Measurements from ENCODE around the gene THEMIS.

The THEMIS gene

GRCh38 chr6:127706216-127706615 lies 194.6 kb downstream of the THEMIS start:
- no peaks in the 10 kb centered on the region for H3K9me2 ChIP-seq (replicated peaks; ENCODE audit: control insufficient read depth, low read length)
- no peak overlapping the region for H3K4me3 ChIP-seq (ENCODE audit: low read length)
- no peaks in the 10 kb centered on the region for H4K20me1 ChIP-seq (ENCODE audit: control insufficient read depth, insufficient read depth, low read depth, low read length)
- H3K9me3 ChIP-seq (ENCODE audit: control insufficient read depth, insufficient read depth, low read length): no peaks in the 10 kb centered on the region
- H3K4me1 ChIP-seq (ENCODE audit: control insufficient read depth, low read length): no peaks in the 10 kb centered on the region
- TF ChIP-seq EZH2phosphoT487 (IDR thresholded peaks at IDR 0.05; ENCODE audit: borderline replicate concordance, low read length) (no peak), CTCF (IDR thresholded peaks at IDR 0.05; ENCODE audit: low read depth, low read length, poor library complexity, severe bottlenecking) (no peak)
- no peak overlapping the region for H3K27ac ChIP-seq (ENCODE audit: low read depth, low read length)
- H3K27me3 ChIP-seq (ENCODE audit: control insufficient read depth, low read length): no peaks in the 10 kb centered on the region
- H3K4me2 ChIP-seq (ENCODE audit: low read length): no peak overlapping the region
- no peaks in the 10 kb centered on the region for H3F3A ChIP-seq (ENCODE audit: control insufficient read depth, insufficient read depth)
- H3K79me2 ChIP-seq (ENCODE audit: control insufficient read depth, low read length): no peaks in the 10 kb centered on the region
- no peaks in the 10 kb centered on the region for H3K36me3 ChIP-seq (ENCODE audit: control insufficient read depth, low read length)

- Histone ChIP-seq H3K27me3 (ENCODE audit: control insufficient read depth, low read length) (no peaks in the 10 kb centered on the region), H3K27ac (ENCODE audit: low read depth, low read length) (no peak overlapping the region), H3K79me2 (ENCODE audit: control insufficient read depth, low read length) (no peaks in the 10 kb centered on the region), H3K36me3 (ENCODE audit: control insufficient read depth, low read length) (no peaks in the 10 kb centered on the region), H3K4me3 (ENCODE audit: low read length) (no peak overlapping the region), H3F3A (ENCODE audit: control insufficient read depth, insufficient read depth) (no peaks in the 10 kb centered on the region), H3K9me2 (replicated peaks; ENCODE audit: control insufficient read depth, low read length) (no peaks in the 10 kb centered on the region), H3K9me3 (ENCODE audit: control insufficient read depth, insufficient read depth, low read length) (no peaks in the 10 kb centered on the region), H3K4me1 (ENCODE audit: control insufficient read depth, low read length) (no peaks in the 10 kb centered on the region), H3K4me2 (ENCODE audit: low read length) (no peak overlapping the region), H4K20me1 (ENCODE audit: control insufficient read depth, insufficient read depth, low read depth, low read length) (no peaks in the 10 kb centered on the region)
- TF ChIP-seq EZH2phosphoT487 (IDR thresholded peaks at IDR 0.05; ENCODE audit: borderline replicate concordance, low read length) (no peak), CTCF (IDR thresholded peaks at IDR 0.05; ENCODE audit: low read depth, low read length, poor library complexity, severe bottlenecking) (no peak)
These were observed 205.8 kb downstream of the THEMIS start for GRCh38 chr6:127695108-127695507.

GRCh38 chr6:127691146-127691545 lies 209.7 kb downstream of the THEMIS start:
- Histone ChIP-seq H3K9me3 (ENCODE audit: control insufficient read depth, insufficient read depth, low read length) (no peaks in the 10 kb centered on the region), H3K27me3 (ENCODE audit: control insufficient read depth, low read length) (no peaks in the 10 kb centered on the region), H4K20me1 (ENCODE audit: control insufficient read depth, insufficient read depth, low read depth, low read length) (no peaks in the 10 kb centered on the region), H3K9me2 (replicated peaks; ENCODE audit: control insufficient read depth, low read length) (no peaks in the 10 kb centered on the region), H3K4me1 (ENCODE audit: control insufficient read depth, low read length) (no peaks in the 10 kb centered on the region), H3K36me3 (ENCODE audit: control insufficient read depth, low read length) (no peaks in the 10 kb centered on the region), H3F3A (ENCODE audit: control insufficient read depth, insufficient read depth) (no peaks in the 10 kb centered on the region), H3K4me3 (ENCODE audit: low read length) (no peak overlapping the region), H3K79me2 (ENCODE audit: control insufficient read depth, low read length) (no peaks in the 10 kb centered on the region), H3K4me2 (ENCODE audit: low read length) (no peak overlapping the region), H3K27ac (ENCODE audit: low read depth, low read length) (no peak overlapping the region)
- TF ChIP-seq CTCF (IDR thresholded peaks at IDR 0.05; ENCODE audit: low read depth, low read length, poor library complexity, severe bottlenecking) (no peak), EZH2phosphoT487 (IDR thresholded peaks at IDR 0.05; ENCODE audit: borderline replicate concordance, low read length) (no peak)

- Histone ChIP-seq H3K79me2 (ENCODE audit: control insufficient read depth, low read length) (no peaks in the 10 kb centered on the region), H3K4me1 (ENCODE audit: control insufficient read depth, low read length) (no peaks in the 10 kb centered on the region), H3K9me3 (ENCODE audit: control insufficient read depth, insufficient read depth, low read length) (no peaks in the 10 kb centered on the region), H3K4me2 (ENCODE audit: low read length) (no peak overlapping the region), H3K27ac (ENCODE audit: low read depth, low read length) (no peak overlapping the region), H3K4me3 (ENCODE audit: low read length) (no peak overlapping the region), H4K20me1 (ENCODE audit: control insufficient read depth, insufficient read depth, low read depth, low read length) (no peaks in the 10 kb centered on the region), H3F3A (ENCODE audit: control insufficient read depth, insufficient read depth) (no peaks in the 10 kb centered on the region), H3K9me2 (replicated peaks; ENCODE audit: control insufficient read depth, low read length) (no peaks in the 10 kb centered on the region), H3K27me3 (ENCODE audit: control insufficient read depth, low read length) (no peaks in the 10 kb centered on the region), H3K36me3 (ENCODE audit: control insufficient read depth, low read length) (no peaks in the 10 kb centered on the region)
- no peak for TF ChIP-seq CTCF (IDR thresholded peaks at IDR 0.05; ENCODE audit: low read depth, low read length, poor library complexity, severe bottlenecking)
- no peak for TF ChIP-seq EZH2phosphoT487 (IDR thresholded peaks at IDR 0.05; ENCODE audit: borderline replicate concordance, low read length)
These were observed 210.3 kb downstream of the THEMIS start for GRCh38 chr6:127690588-127690987.
